Omental fat pad (tissue), 4 donors: ENCODE data around the gene EGFL7. TPM values are rescaled to one million over a fixed set of nuclear protein-coding genes. Genes with fewer than 3 reads are reported as not detected.

Experiments used
- ATAC-seq: fragments of 150-250 bp; one replicate; pipeline ENCODE4 v1.9.1; 2016; ENCODE audit warnings: mild to moderate bottlenecking, moderate library complexity; ENCODE audit not compliant: low FRiP score
- DNase-seq: peaks from one replicate; pipeline ENCODE4 v3.0.0-alpha.2; 2019; ENCODE audit warnings: low spot score
- total RNA-seq, 4 donors: library from RNA; depleted of rRNA; stranded (reverse); fragments of >200 nt; gene quantifications; one replicate each; pipeline ENCODE4 v1.1.0, GENCODE V29; 2016
- TF ChIP-seq, protein P1 (sequence below), 3 donors: fragments of 450-650 bp; IDR thresholded peaks; one replicate each; pipeline ENCODE4 v1.5.1; 2016 to 2017; ENCODE audit warnings: antibody characterized with exemption in 3 of 3, mild to moderate bottlenecking in 3 of 3, moderate library complexity in 2 of 3

Gene EGFL7
- total RNA-seq, 4 donors from 2014 or later: 50.6 to 274 (median 145) TPM

- ATAC-seq (no peak), DNase-seq (no peak)
- TF ChIP-seq, protein P1, sequence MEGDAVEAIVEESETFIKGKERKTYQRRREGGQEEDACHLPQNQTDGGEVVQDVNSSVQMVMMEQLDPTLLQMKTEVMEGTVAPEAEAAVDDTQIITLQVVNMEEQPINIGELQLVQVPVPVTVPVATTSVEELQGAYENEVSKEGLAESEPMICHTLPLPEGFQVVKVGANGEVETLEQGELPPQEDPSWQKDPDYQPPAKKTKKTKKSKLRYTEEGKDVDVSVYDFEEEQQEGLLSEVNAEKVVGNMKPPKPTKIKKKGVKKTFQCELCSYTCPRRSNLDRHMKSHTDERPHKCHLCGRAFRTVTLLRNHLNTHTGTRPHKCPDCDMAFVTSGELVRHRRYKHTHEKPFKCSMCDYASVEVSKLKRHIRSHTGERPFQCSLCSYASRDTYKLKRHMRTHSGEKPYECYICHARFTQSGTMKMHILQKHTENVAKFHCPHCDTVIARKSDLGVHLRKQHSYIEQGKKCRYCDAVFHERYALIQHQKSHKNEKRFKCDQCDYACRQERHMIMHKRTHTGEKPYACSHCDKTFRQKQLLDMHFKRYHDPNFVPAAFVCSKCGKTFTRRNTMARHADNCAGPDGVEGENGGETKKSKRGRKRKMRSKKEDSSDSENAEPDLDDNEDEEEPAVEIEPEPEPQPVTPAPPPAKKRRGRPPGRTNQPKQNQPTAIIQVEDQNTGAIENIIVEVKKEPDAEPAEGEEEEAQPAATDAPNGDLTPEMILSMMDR (IDR thresholded peaks at IDR 0.05): no peak
Measured at GRCh38 chr9:136683755-136684154, 21.0 kb downstream of the EGFL7 start.

DNA sequence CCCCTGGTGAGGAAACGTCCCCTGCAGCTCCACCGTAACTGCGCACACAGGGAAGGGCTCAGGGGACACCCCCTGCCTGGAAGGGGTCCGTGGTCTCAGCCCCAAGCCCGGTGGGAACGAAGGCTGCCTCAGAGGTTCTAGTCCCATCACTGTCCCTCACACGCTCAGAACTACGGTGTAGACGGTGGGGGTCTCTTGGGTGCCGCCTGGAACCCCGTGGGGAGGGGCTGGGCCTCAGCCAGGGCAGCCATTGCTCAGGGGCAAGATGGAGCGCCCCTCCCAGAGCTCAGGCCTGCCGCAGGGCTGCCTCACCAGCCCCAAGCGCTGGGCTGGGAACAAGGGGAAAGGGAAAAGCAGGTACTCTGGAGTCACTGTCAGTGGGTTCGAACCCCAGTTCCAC lies 21.6 kb downstream of the EGFL7 start:
- ATAC-seq (no peak), DNase-seq (no peak)
- TF ChIP-seq, protein P1 (IDR thresholded peaks at IDR 0.05): no peak

DNA sequence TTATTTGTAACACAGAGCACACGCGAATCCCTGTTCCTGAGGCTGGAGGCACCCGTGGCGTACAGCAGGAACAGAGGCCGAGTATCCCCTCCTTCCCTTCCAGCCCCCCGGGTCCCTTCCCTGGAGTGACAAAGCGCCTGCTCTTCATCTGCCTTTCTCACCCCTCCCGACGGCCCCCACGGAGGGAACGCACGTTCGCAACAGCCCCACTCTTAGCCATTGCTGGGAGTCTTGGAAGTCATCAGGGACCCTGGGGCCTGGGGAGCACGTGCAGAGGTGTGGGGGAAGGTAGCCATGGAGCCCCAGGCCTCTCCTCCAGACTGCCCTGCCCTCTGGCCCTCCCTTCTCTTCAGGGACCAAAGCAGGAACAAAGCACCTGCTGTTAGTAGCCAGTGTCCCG lies 22.1 kb downstream of the EGFL7 start:
- TF ChIP-seq, protein P1 (IDR thresholded peaks at IDR 0.05): no peak
- DNase-seq: no peak
- ATAC-seq: no peak

DNA sequence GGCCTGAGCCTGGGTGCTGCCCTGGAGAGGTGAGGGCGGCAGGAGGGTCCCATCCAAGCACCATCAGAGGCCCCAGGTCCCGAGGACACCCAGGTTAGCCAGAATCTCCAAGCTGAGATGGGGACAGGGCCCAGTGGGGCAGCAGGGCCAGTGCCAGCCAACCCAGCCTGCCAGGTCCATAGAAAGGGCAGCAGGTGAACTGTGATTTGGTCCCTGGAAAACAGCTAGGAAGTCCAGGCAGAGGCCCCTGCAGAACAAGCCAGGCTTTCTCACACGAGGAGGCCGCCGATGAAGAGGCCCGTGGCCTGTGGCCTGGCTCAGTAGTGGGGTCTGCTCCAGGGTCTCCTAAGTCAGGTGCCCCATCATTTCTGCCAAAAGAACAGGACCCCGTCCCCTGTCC lies 22.5 kb downstream of the EGFL7 start:
- TF ChIP-seq, protein P1 (IDR thresholded peaks at IDR 0.05): no peak
- ATAC-seq (no peak), DNase-seq (no peak)

GRCh38 chr9:136685790-136686533 lies 23.2 kb downstream of the EGFL7 start:
- TF ChIP-seq, protein P1 (IDR thresholded peaks at IDR 0.05): no peak
- no peak for ATAC-seq
- no peak for DNase-seq

GRCh38 chr9:136686534-136686793 lies 23.7 kb downstream of the EGFL7 start:
- DNase-seq: no peak
- ATAC-seq: no peak
- TF ChIP-seq, protein P1 (IDR thresholded peaks at IDR 0.05): no peak
